OCI-LY3 (cell line): ENCODE data around the gene UNC45A.

Experiments used
- H2AFZ ChIP-seq: fragments of 200-600, 300-600 bp; shearing (Covaris generic); 2 replicates; pipeline ENCODE4 v1.6.0; 2014; ENCODE audit warnings: antibody characterized with exemption, low read depth, low read length
- H3K27ac ChIP-seq: fragments of 200-600, 300-600 bp; sonication (generic); 2 replicates; pipeline ENCODE4 v1.5.1; 2014; ENCODE audit warnings: mild to moderate bottlenecking, low read length, moderate library complexity, mixed read lengths
- H3K27me3 ChIP-seq: fragments of 200-600, 300-600 bp; sonication (generic); 2 replicates; pipeline ENCODE4 v1.6.1; 2014; ENCODE audit warnings: low read depth, low read length, mixed read lengths
- H3K36me3 ChIP-seq: fragments of 200-600, 300-600 bp; sonication (generic); replicated peaks from 2 replicates; pipeline ENCODE3; 2014; ENCODE audit warnings: low read depth, low read length, mixed read lengths
- H3K4me1 ChIP-seq: fragments of 300-600, 200-600 bp; sonication (generic); 2 replicates; pipeline ENCODE4 v1.6.1; 2014; ENCODE audit warnings: low read length, mixed read lengths
- H3K4me2 ChIP-seq: fragments of 200-600, 300-600 bp; sonication (generic); 2 replicates; pipeline ENCODE4 v1.6.1; 2014; ENCODE audit warnings: low read length, mixed read lengths
- H3K4me3 ChIP-seq: fragments of 300-600, 200-600 bp; sonication (generic); 2 replicates; pipeline ENCODE4 v1.5.1; 2014; ENCODE audit warnings: antibody characterized with exemption, mild to moderate bottlenecking, low read length, moderate library complexity
- H3K79me2 ChIP-seq: fragments of 300-600, 200-600 bp; shearing (Covaris generic); 2 replicates; pipeline ENCODE4 v1.6.1; 2014; ENCODE audit warnings: mild to moderate bottlenecking, low read length, mixed read lengths
- H3K9ac ChIP-seq: fragments of 300-600, 200-600 bp; shearing (Covaris generic); 2 replicates; pipeline ENCODE4 v1.6.0; 2014; ENCODE audit warnings: mild to moderate bottlenecking, low read length, moderate library complexity
- H3K9me3 ChIP-seq: fragments of 200-600, 300-600 bp; shearing (Covaris generic); 2 replicates; pipeline ENCODE4 v1.6.1; 2014; ENCODE audit warnings: low read length, mixed read lengths; ENCODE audit not compliant: insufficient read depth
- H4K20me1 ChIP-seq: fragments of 200-600, 300-600 bp; sonication (generic); 2 replicates; pipeline ENCODE4 v1.6.1; 2016; ENCODE audit warnings: low read length, mixed read lengths; ENCODE audit not compliant: insufficient read depth
- EZH2phosphoT487 ChIP-seq: fragments of 200-600 bp; shearing (Covaris generic); IDR thresholded peaks from 2 replicates; pipeline ENCODE4 v1.6.1; 2018; ENCODE audit warnings: antibody characterized with exemption, mixed run types, low read depth
- TF ChIP-seq, protein P1 (sequence below): fragments of 200-600, 300-600 bp; sonication (generic); IDR thresholded peaks from 2 replicates; pipeline ENCODE4 v1.5.1; 2014; ENCODE audit warnings: antibody characterized with exemption, low read length, low read depth

The UNC45A gene

DNA sequence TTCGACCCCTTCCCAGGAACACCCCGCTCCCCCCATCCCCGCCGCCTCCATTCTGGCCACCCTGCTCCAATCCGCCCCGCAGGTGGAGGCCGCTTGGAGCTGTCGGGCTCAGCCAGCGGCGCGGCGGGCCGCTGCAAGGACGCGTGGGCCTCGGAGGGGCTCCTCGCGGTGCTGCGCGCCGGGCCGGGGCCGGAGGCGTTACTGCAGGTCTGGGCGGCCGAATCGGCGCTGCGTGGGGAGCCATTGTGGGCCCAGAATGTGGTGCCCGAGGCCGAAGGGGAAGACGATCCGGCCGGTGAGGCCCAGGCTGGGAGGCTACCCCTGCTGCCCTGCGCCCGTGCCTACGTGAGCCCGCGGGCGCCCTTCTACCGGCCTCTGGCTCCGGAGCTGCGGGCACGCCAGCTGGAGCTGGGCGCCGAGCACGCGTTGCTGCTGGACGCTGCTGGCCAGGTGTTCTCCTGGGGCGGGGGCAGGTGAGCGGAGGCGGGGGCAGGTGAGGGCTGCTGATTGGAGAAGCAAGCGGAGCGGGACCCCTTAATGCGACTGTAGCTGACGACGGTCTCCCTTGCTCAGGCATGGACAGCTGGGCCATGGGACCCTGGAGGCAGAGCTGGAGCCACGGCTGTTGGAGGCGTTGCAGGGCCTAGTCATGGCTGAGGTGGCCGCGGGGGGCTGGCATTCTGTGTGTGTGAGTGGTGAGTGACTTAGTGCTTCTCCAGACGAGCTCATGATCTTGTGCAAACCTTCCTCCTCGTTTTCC is 22.1 kb downstream of the UNC45A start:
- H3K4me3 ChIP-seq: no peak overlapping the region
- H3K4me2 ChIP-seq: no peak overlapping the region
- no peak overlapping the region for H2AFZ ChIP-seq
- no peaks in the 10 kb centered on the region for H4K20me1 ChIP-seq
- no peak for TF ChIP-seq EZH2phosphoT487
- TF ChIP-seq, protein P1, sequence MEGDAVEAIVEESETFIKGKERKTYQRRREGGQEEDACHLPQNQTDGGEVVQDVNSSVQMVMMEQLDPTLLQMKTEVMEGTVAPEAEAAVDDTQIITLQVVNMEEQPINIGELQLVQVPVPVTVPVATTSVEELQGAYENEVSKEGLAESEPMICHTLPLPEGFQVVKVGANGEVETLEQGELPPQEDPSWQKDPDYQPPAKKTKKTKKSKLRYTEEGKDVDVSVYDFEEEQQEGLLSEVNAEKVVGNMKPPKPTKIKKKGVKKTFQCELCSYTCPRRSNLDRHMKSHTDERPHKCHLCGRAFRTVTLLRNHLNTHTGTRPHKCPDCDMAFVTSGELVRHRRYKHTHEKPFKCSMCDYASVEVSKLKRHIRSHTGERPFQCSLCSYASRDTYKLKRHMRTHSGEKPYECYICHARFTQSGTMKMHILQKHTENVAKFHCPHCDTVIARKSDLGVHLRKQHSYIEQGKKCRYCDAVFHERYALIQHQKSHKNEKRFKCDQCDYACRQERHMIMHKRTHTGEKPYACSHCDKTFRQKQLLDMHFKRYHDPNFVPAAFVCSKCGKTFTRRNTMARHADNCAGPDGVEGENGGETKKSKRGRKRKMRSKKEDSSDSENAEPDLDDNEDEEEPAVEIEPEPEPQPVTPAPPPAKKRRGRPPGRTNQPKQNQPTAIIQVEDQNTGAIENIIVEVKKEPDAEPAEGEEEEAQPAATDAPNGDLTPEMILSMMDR: no peak
- H3K27ac ChIP-seq: no peak overlapping the region
- peaks cover 34% of the 10 kb centered on the region for H3K79me2 ChIP-seq
- no peaks in the 10 kb centered on the region for H3K9me3 ChIP-seq
- H3K27me3 ChIP-seq: no peaks in the 10 kb centered on the region
- peaks cover 10% of the 10 kb centered on the region for H3K4me1 ChIP-seq
- peaks cover 37% of the 10 kb centered on the region for H3K36me3 ChIP-seq
- no peak overlapping the region for H3K9ac ChIP-seq

DNA sequence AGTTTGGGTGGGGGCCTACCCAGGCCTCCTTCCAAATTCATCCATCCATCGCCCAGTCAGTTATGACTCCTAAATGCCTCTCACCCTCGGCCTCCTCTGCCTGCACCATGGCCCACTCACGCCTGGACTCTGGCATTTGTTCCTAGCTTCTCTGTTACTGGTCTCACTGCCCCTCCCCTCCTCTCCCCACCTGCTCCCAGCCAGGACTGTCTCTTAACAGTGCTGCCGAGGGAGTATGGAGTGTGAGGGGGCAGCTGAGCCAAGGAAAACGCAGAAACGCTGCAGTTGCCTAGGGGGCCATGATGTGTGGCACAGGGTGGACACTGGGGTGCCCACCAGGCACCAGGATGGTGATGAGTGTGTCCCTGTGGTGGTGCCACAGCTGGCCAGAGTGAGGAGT is 22.7 kb downstream of the UNC45A start:
- H3K4me3 ChIP-seq: no peak overlapping the region
- no peaks in the 10 kb centered on the region for H3K9me3 ChIP-seq
- TF ChIP-seq EZH2phosphoT487: no peak
- TF ChIP-seq, protein P1: no peak
- no peak overlapping the region for H3K27ac ChIP-seq
- H3K36me3 ChIP-seq: peaks cover 43% of the 10 kb centered on the region
- H3K9ac ChIP-seq: no peak overlapping the region
- H3K4me2 ChIP-seq: no peak overlapping the region
- H3K4me1 ChIP-seq: peaks cover 10% of the 10 kb centered on the region
- H3K27me3 ChIP-seq: no peaks in the 10 kb centered on the region
- no peak overlapping the region for H2AFZ ChIP-seq
- H4K20me1 ChIP-seq: no peaks in the 10 kb centered on the region
- peaks cover 37% of the 10 kb centered on the region for H3K79me2 ChIP-seq

DNA sequence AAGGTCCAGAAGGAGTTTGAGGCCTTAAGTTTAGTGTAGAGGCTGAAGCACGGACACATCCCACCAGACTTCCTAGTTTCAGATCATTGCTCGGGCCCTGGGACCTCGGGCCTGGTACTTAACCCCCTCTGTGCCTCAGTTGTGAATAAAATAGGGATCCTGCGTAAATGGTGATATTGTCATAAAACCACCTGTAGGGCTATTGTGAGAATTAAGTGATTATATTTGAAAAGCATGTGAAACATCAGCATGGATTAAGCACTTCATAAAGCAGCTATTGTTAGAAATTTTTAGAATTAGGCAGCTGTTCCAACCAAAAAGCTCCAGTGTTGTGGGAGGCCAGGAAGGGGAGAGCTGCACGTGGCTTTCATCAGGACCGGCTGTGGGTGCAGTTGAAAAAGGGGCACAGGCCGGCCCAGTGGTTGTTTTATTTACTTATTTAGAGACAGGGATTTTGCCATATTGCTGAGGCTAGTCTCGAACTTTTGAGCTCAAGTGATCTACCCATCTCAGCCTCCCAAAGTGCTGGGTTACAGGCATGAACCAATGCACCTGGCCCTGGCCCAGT is 24.0 kb downstream of the UNC45A start:
- TF ChIP-seq, protein P1: no peak
- TF ChIP-seq EZH2phosphoT487: no peak
- Histone ChIP-seq H3K36me3 (peaks cover 50% of the 10 kb centered on the region), H3K9me3 (no peaks in the 10 kb centered on the region), H3K4me2 (no peak overlapping the region), H2AFZ (no peak overlapping the region), H3K4me1 (peaks cover 10% of the 10 kb centered on the region), H3K27me3 (no peaks in the 10 kb centered on the region), H3K9ac (no peak overlapping the region), H4K20me1 (no peaks in the 10 kb centered on the region; the same call in 1 of the 2 replicates), H3K79me2 (peaks cover 49% of the 10 kb centered on the region), H3K27ac (no peak overlapping the region), H3K4me3 (no peak overlapping the region)

DNA sequence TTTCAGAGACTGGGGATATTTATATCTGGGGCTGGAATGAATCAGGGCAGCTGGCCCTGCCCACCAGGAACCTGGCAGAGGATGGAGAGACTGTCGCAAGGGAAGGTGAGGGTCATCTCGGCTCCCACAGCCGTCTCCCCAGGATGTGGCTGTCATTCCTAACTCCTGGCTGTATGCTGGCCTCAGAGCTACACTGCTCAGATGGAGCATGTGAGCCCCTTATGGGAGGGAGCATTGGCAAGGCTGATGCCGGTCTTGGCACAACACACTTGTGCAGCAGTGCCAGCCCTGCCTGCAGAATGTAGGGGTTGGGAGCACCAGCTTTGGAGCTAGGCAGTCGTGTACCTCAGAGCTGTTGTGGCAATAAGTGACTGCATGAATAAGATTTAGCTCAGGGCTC is 24.8 kb downstream of the UNC45A start:
- no peaks in the 10 kb centered on the region for H3K9me3 ChIP-seq
- H3K27me3 ChIP-seq: no peaks in the 10 kb centered on the region
- peaks cover 51% of the 10 kb centered on the region for H3K79me2 ChIP-seq
- H2AFZ ChIP-seq: no peak overlapping the region
- no peak overlapping the region for H3K4me2 ChIP-seq
- H3K36me3 ChIP-seq: peaks cover 54% of the 10 kb centered on the region
- no peak overlapping the region for H3K4me3 ChIP-seq
- TF ChIP-seq, protein P1: no peak
- no peak for TF ChIP-seq EZH2phosphoT487
- H3K9ac ChIP-seq: no peak overlapping the region
- no peak overlapping the region for H3K27ac ChIP-seq
- no peaks in the 10 kb centered on the region; the same call in 1 of the 2 replicates for H4K20me1 ChIP-seq
- H3K4me1 ChIP-seq: peaks cover 7% of the 10 kb centered on the region
